PFSK-1 (cell line): ENCODE results near the gene EMSY. TPM values are rescaled to one million over a fixed set of nuclear protein-coding genes. Genes with fewer than 3 reads are reported as not detected.

ENCODE experiments used
- FOXP2 ChIP-seq: optimal IDR thresholded peaks from 2 replicates; pipeline ENCODE3; 2011; ENCODE audit warnings: borderline replicate concordance, control low read depth, inconsistent platforms; ENCODE audit not compliant: insufficient read depth; ENCODE audit errors: extremely low read length, extremely low read depth
- POLR2AphosphoS5 ChIP-seq: IDR thresholded peaks from 2 replicates; pipeline ENCODE4 v1.6.1; 2012; ENCODE audit warnings: low read depth, mild to moderate bottlenecking, control low read depth, low read length, moderate library complexity
- REST ChIP-seq, 2 experiments: IDR thresholded peaks; 2 replicates each; pipeline versions ENCODE4 v1.6.1 to v1.8.0; 2011 to 2012; ENCODE audit warnings: low read depth in 2 of 2, low read length in 2 of 2, control low read depth in 1 of 2, inconsistent platforms in 1 of 2, mild to moderate bottlenecking in 1 of 2, moderate library complexity in 1 of 2; ENCODE audit not compliant: insufficient read depth in 1 of 2
- SIN3A ChIP-seq: IDR thresholded peaks from 2 replicates; pipeline ENCODE4 v1.6.1; 2012; ENCODE audit warnings: mild to moderate bottlenecking, low read length, moderate library complexity, borderline replicate concordance; ENCODE audit not compliant: insufficient read depth
- TAF1 ChIP-seq: IDR thresholded peaks from 2 replicates; pipeline ENCODE4 v1.6.1; 2012; ENCODE audit warnings: low read length, control low read depth, borderline replicate concordance; ENCODE audit not compliant: insufficient read depth
- polyA plus RNA-seq: library from polyadenylated mRNA; unstranded; fragments of >200 nt; gene quantifications from one replicate; pipeline ENCODE4 v1.2.1, GENCODE V29; 2012; ENCODE audit warnings: low read depth, missing spikeins; ENCODE audit not compliant: insufficient read length

EMSY gene
- polyA plus RNA-seq, result 9.8 TPM

GRCh38 chr11:76444384-76445120 lies at the start of gene EMSY:
Gene EMSY, plus strand, starts transcription at chr11:76445018. Its CDS starts 1,921 bp downstream, at chr11:76446939.
- peak in 1 of 2 experiments; percentile 61; a peak in 1 of 4 replicates for TF ChIP-seq REST (IDR thresholded peaks at IDR 0.05; ENCODE audit: insufficient read depth in 1 of 2, low read depth in 2 of 2, low read length in 2 of 2)
- peak; percentile 99 for TF ChIP-seq POLR2AphosphoS5
- TF ChIP-seq FOXP2, result no peak
- peak; percentile 99 for TF ChIP-seq TAF1
- peak; percentile 81; the same call in 1 of the 2 replicates for TF ChIP-seq SIN3A

GRCh38 chr11:76395296-76395695 lies 49.5 kb upstream of the EMSY start:
- TF ChIP-seq REST (IDR thresholded peaks at IDR 0.05; ENCODE audit: insufficient read depth in 1 of 2, low read depth in 2 of 2, low read length in 2 of 2) (no peak), SIN3A (no peak), TAF1 (no peak), FOXP2 (no peak), POLR2AphosphoS5 (no peak)

- TF ChIP-seq POLR2AphosphoS5 (no peak), FOXP2 (no peak), REST (IDR thresholded peaks at IDR 0.05; ENCODE audit: insufficient read depth in 1 of 2, low read depth in 2 of 2, low read length in 2 of 2) (no peak), TAF1 (no peak), SIN3A (no peak)
Observed at GRCh38 chr11:76397383-76397782, 47.4 kb upstream of the EMSY start.

GRCh38 chr11:76400967-76401366 lies 43.9 kb upstream of the EMSY start:
- TF ChIP-seq SIN3A (no peak), TAF1 (no peak), FOXP2 (no peak), REST (IDR thresholded peaks at IDR 0.05; ENCODE audit: insufficient read depth in 1 of 2, low read depth in 2 of 2, low read length in 2 of 2) (no peak), POLR2AphosphoS5 (no peak)
